Esophagus squamous epithelium (tissue), 4 donors: ENCODE measurements around the gene SNRPE.

Experiments used
- CTCF ChIP-seq, 6 experiments: fragments of 450-650 bp in 4 of 6; fragments of 200-600 bp in 2 of 6; sonication (generic) in 2 of 6; IDR thresholded peaks; one replicate each; pipeline ENCODE4 v1.5.1; 2016 to 2019; ENCODE audit warnings: antibody characterized with exemption in 6 of 6, mild to moderate bottlenecking in 4 of 6, moderate library complexity in 4 of 6
- POLR2A ChIP-seq, 4 donors: fragments of 450-650 bp; IDR thresholded peaks; one replicate each; pipeline ENCODE4 v1.6.1; 2017; ENCODE audit warnings: antibody characterized with exemption in 4 of 4, mild to moderate bottlenecking in 4 of 4, moderate library complexity in 3 of 4

DNA sequence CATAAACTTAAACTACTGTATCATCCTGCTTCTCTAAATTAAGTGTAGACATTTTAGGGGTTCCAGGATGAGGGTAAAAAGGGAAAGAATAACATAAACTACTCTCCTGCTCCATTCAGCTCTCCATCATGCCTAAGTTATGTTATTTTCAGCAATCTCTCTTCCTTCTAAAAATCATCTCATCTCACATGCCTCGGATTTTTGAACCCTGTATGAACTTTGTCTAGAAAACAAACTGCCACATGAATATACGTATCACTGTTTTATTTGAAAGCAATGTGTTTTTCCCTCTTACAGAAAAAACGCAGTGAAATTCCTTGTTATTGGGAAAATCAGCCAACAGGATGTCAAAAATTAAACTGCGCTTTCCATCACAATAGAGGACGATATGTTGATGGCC, 33.4 kb upstream of the SNRPE start:
- TF ChIP-seq POLR2A (IDR thresholded peaks at IDR 0.05) = no peak
- no peak for TF ChIP-seq CTCF (IDR thresholded peaks at IDR 0.05)
